Right cardiac atrium (tissue), 5 donors: Measurements from ENCODE around the gene XPNPEP1. TPM values are rescaled to one million over a fixed set of nuclear protein-coding genes. Genes with fewer than 3 reads are reported as not detected.

Experiments
- ATAC-seq, 2 donors: fragments of 200-7000 bp; cut with Tn5 transposase; one replicate each; pipeline versions ENCODE4 v1.8.0 to v1.9.1; 2020; ENCODE audit warnings: moderate library complexity in 2 of 2, mild to moderate bottlenecking in 1 of 2
- DNase-seq, 3 donors: peaks; one replicate each; pipeline ENCODE4 v3.0.0-alpha.2; 2020
- H3K27ac ChIP-seq: one replicate; pipeline ENCODE4 v1.5.1; 2013; ENCODE audit warnings: mild to moderate bottlenecking, low read length, control low read depth, moderate library complexity
- H3K27me3 ChIP-seq: one replicate; pipeline ENCODE4 v1.6.1; 2013; ENCODE audit not compliant: control insufficient read depth, insufficient read depth
- H3K4me1 ChIP-seq: one replicate; pipeline ENCODE4 v1.6.1; 2013; ENCODE audit warnings: low read length; ENCODE audit not compliant: control insufficient read depth, insufficient read depth
- H3K4me3 ChIP-seq: one replicate; pipeline ENCODE4 v1.5.1; 2013; ENCODE audit warnings: low read length, control low read depth
- H3K9me3 ChIP-seq: one replicate; pipeline ENCODE4 v1.6.1; 2013; ENCODE audit warnings: low read length; ENCODE audit not compliant: control insufficient read depth
- WGBS: extraction: QIAGEN DNeasy Blood & Tissue Kit; methylation state at CpG from one replicate; pipeline ENCODE4 v1.1.7; 2013; 5-methylcytosine and 5-hydroxymethylcytosine counted together
- intact Hi-C, 4 donors: fragments of 100-400 bp; cut with DNase I; formaldehyde crosslinking; loops; one replicate each; pipeline versions ENCODE4 v1.11.0 to v1.14.0; 2022 to 2023
- polyA plus RNA-seq: library from polyadenylated mRNA; stranded (reverse); fragments of 200-250 nt; gene quantifications from one replicate; pipeline ENCODE4 v1.2.3, GENCODE V29; 2013
- total RNA-seq, 4 donors: library from RNA; stranded (reverse); fragmentation: NEBNext Ultra II Directional; extraction: Animal tissue kit (Norgen Biotek cat#: 25700); gene quantifications; one replicate each; pipeline ENCODE4 v1.2.1, GENCODE V29; 2021
- donor health status: healthy with polysubstance abuse.
- donor health status: DM: no; HTN: yes; CAD: no.
- donor health status: DM: no; HTN: no; CAD: no.
- donor health status: DM: no; HTN: yes; CAD: no; lungs with severe emphysema.
- donor health status: DM: yes; HTN: yes; CAD: no.

XPNPEP1 gene
- total and polyA plus RNA-seq, 5 donors = 20.7 to 47.4 (median 38.4) TPM

- intact Hi-C loops = loop anchor here (10.0 kb wide), 5 partner anchors 74 to 394 kb away; no protein-coding TSS in a partner anchor
- Histone ChIP-seq H3K27ac (no peak overlapping the region), H3K4me3 (no peak overlapping the region), H3K4me1 (peaks cover 6% of the 10 kb centered on the region), H3K27me3 (no peaks in the 10 kb centered on the region), H3K9me3 (no peaks in the 10 kb centered on the region)
- WGBS = 86% methylated on average over 8 of the region's 8 CpGs
- ATAC-seq = no peak
- DNase-seq = no peak
These were observed 42.2 kb downstream of the XPNPEP1 start for GRCh38 chr10:109880886-109881768.

- no peaks in the 10 kb centered on the region for H3K9me3 ChIP-seq
- H3K27ac ChIP-seq = no peak overlapping the region
- H3K4me1 ChIP-seq = peaks cover 3% of the 10 kb centered on the region
- ATAC-seq = no peak
- H3K27me3 ChIP-seq = no peaks in the 10 kb centered on the region
- WGBS = 96% methylated on average over 6 of the region's 6 CpGs
- no peak overlapping the region for H3K4me3 ChIP-seq
- intact Hi-C loops = no loop called here
- DNase-seq = no peak
These were observed 45.8 kb downstream of the XPNPEP1 start for GRCh38 chr10:109877546-109877945.

DNA sequence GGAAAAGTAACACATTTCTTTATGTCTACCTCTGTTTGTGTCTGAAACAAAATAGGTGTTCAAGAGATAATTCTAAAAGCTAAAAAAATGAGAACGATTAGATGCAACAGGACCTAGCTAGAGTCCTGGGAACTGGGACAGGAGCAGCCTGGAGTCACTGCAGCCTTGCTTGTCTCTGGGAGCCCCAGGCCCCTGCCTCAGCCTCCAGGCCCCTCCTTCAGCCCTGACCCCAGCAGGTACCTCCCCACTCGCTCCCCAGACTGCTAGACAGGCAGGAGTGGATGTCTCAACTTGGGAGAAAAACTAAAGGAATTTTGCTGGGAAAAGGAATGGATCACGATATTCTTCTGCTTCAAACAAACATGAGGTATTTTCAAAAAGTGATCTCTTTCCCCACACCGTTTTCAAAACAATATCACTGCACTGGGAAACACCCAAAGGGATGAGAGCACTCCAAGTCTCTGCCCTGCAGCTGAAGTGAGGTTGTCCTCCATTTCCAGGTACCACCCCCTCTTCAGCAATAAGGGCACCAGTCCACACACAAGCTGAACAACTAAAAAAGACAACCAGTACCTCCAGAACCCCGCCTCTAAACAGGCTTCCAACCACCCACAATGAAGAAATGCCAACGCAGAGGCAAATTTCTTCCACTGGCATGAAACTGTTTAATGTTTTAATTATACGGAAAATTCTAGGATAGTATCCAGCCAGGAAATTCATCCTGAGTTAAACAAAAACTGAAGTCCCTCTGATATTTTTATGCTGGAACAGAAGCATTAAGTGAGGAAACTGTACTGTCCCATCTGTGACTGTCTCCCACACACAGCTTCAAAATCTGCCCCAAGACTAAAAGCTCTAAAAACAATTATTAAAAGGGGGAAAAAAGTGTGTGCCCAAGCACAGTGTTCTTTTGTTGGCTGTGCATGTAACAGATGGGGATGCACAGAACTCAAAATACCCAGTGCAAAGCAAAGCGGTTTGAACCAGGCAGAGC, 47.2 kb downstream of the XPNPEP1 start:
- Histone ChIP-seq H3K9me3 (no peaks in the 10 kb centered on the region), H3K4me3 (no peak overlapping the region), H3K27ac (peak overlapping the region; percentile 50), H3K27me3 (no peaks in the 10 kb centered on the region), H3K4me1 (no peaks in the 10 kb centered on the region)
- no peak for DNase-seq
- 76% methylated on average over 8 of the region's 8 CpGs for WGBS
- intact Hi-C loops = no loop called here
- peak; percentile 41 to 56 for ATAC-seq

- Histone ChIP-seq H3K27ac (peak overlapping the region; percentile 56), H3K9me3 (no peaks in the 10 kb centered on the region), H3K27me3 (no peaks in the 10 kb centered on the region), H3K4me1 (no peaks in the 10 kb centered on the region), H3K4me3 (no peak overlapping the region)
- intact Hi-C loops = no loop called here
- 67% methylated on average over 7 of the region's 7 CpGs for WGBS
- DNase-seq (no peak), ATAC-seq (peak; percentile 70 to 78)
These were observed 48.2 kb downstream of the XPNPEP1 start for GRCh38 chr10:109875151-109875568.

- DNase-seq (no peak), ATAC-seq (no peak)
- peaks cover 3% of the 10 kb centered on the region for H3K4me1 ChIP-seq
- WGBS = 93% methylated on average over 4 of the region's 4 CpGs
- H3K27me3 ChIP-seq = no peaks in the 10 kb centered on the region
- intact Hi-C loops = no loop called here
- H3K4me3 ChIP-seq = no peak overlapping the region
- H3K9me3 ChIP-seq = no peaks in the 10 kb centered on the region
- H3K27ac ChIP-seq = no peak overlapping the region
These were observed 51.8 kb downstream of the XPNPEP1 start for GRCh38 chr10:109871476-109871875.

GRCh38 chr10:109866995-109867635, 56.2 kb downstream of the XPNPEP1 start:
- Histone ChIP-seq H3K27ac (no peak overlapping the region), H3K4me3 (no peak overlapping the region), H3K4me1 (peaks cover 3% of the 10 kb centered on the region), H3K27me3 (no peaks in the 10 kb centered on the region), H3K9me3 (no peaks in the 10 kb centered on the region)
- no peak for ATAC-seq
- intact Hi-C loops = no loop called here
- DNase-seq = no peak
- 80% methylated on average over 4 of the region's 4 CpGs for WGBS

- no peaks in the 10 kb centered on the region for H3K27me3 ChIP-seq
- no peaks in the 10 kb centered on the region for H3K9me3 ChIP-seq
- intact Hi-C loops = no loop called here
- 66% methylated on average over 8 of the region's 8 CpGs for WGBS
- H3K27ac ChIP-seq = no peak overlapping the region
- H3K4me3 ChIP-seq = no peak overlapping the region
- peaks cover 3% of the 10 kb centered on the region for H3K4me1 ChIP-seq
- DNase-seq = peak; percentile 71 to 82 (median 81)
- peak; percentile 77 to 81 for ATAC-seq
These were observed 56.9 kb downstream of the XPNPEP1 start for GRCh38 chr10:109866168-109866994.

GRCh38 chr10:109863775-109864174, 59.5 kb downstream of the XPNPEP1 start:
- no peak overlapping the region for H3K4me3 ChIP-seq
- peaks cover 3% of the 10 kb centered on the region for H3K4me1 ChIP-seq
- WGBS = 94% methylated on average over 2 of the region's 2 CpGs
- H3K27ac ChIP-seq = no peak overlapping the region
- DNase-seq (no peak), ATAC-seq (no peak)
- intact Hi-C loops = no loop called here
- H3K27me3 ChIP-seq = no peaks in the 10 kb centered on the region
- H3K9me3 ChIP-seq = no peaks in the 10 kb centered on the region

- no peak for ATAC-seq
- H3K4me3 ChIP-seq = no peak overlapping the region
- no peak for DNase-seq
- H3K4me1 ChIP-seq = peaks cover 3% of the 10 kb centered on the region
- H3K27me3 ChIP-seq = no peaks in the 10 kb centered on the region
- H3K27ac ChIP-seq = no peak overlapping the region
- intact Hi-C loops = no loop called here
- no peaks in the 10 kb centered on the region for H3K9me3 ChIP-seq
These were observed 60.6 kb downstream of the XPNPEP1 start for GRCh38 chr10:109862738-109863137.

DNA sequence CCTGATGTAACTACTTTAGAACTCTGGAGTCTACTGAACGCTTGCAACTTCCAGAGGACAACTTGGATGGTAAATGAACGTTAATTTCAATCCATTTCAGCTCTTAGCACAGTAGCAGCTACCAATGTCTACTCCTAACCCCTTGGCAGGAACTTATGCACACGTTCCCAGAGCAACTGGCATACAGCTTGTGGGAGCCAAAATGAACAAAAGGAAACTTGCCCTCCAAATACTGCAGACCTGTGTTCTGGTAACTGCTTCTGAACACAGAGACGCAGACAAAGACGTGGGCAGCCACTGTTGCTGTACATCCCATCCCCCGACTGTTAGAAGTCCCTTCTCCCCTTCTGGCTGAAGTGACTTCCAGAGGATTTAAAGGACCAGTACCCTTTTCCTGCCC, 61.3 kb downstream of the XPNPEP1 start:
- intact Hi-C loops = no loop called here
- no peak for ATAC-seq
- no peak overlapping the region for H3K27ac ChIP-seq
- H3K4me1 ChIP-seq = peaks cover 3% of the 10 kb centered on the region
- DNase-seq = no peak
- 61% methylated on average over 6 of the region's 6 CpGs for WGBS
- H3K27me3 ChIP-seq = no peaks in the 10 kb centered on the region
- no peak overlapping the region for H3K4me3 ChIP-seq
- H3K9me3 ChIP-seq = no peaks in the 10 kb centered on the region
